GM18505 (cell line): ENCODE measurements around the gene SARM1.

Source experiments
- ATAC-seq: cut with Tn5 transposase; IDR thresholded peaks from one replicate; pipeline ENCODE4 v1.9.1; 2021; ENCODE audit not compliant: unreplicated experiment
- POLR2A ChIP-seq: IDR thresholded peaks from 4 replicates; pipeline ENCODE4 v1.6.1; 2011; ENCODE audit warnings: borderline replicate concordance; ENCODE audit not compliant: insufficient read depth, insufficient read length; ENCODE audit errors: extremely low read depth

SARM1 gene

DNA sequence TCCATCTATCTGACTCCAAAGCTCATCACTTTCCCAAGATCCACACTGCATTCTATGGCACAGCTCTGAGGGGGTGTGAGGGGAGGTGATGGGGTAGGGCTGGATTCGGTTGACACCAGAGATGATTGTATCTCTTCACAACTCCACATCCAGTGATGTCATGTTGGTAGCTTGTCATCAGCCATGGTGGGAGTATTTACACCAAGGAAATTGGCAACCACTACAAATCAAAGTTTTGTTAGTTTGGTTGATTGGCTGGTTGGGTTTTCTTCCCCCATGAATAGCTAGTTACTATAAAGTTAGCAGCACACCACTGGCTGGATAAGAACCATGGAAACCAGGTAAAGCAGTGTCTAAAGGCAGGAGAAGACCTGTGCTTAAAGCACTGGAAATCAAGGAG lies 19.5 kb downstream of the SARM1 start:
- no peak for TF ChIP-seq POLR2A
- no peak for ATAC-seq

DNA sequence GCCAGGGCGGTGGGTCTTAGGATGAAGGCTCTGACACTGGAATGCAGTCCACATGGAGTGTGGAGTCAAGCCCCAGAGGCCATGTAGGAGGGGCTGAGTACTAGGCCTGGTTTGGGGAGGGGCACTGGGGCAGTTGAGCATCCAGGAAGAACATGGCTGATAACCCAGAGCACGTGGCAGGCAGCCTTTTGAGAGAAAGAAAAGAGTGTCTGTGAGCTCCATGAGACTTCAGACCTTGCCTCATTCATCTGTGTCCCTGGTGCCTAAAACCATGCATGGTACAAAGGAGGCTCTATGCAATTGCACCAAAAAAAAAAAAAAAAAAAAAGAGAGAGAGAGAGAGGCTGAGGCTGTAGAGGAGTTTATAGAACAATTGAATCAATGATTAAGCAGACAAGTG lies 19.9 kb downstream of the SARM1 start:
- no peak for ATAC-seq
- TF ChIP-seq POLR2A: no peak

DNA sequence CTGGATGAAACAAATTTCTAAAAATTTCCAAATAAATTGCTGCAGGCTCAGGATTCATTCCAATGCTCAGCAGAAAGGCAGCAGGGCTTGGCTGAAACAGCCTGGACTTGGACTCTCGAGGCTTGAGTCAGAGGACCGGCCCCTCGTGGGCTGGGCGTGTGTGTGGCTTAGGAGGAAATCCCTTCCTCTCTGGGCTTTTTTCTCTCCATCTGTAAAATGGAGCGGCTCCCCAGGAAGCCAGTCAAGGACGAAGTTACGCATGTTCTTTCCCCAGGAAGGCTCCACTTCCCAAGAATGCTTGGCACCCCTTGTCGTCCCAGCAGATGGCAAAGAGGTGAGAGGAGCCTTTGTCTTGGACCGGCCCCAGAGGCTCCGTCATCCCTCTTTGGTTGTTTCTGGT lies 21.0 kb downstream of the SARM1 start:
- ATAC-seq: no peak
- no peak for TF ChIP-seq POLR2A

DNA sequence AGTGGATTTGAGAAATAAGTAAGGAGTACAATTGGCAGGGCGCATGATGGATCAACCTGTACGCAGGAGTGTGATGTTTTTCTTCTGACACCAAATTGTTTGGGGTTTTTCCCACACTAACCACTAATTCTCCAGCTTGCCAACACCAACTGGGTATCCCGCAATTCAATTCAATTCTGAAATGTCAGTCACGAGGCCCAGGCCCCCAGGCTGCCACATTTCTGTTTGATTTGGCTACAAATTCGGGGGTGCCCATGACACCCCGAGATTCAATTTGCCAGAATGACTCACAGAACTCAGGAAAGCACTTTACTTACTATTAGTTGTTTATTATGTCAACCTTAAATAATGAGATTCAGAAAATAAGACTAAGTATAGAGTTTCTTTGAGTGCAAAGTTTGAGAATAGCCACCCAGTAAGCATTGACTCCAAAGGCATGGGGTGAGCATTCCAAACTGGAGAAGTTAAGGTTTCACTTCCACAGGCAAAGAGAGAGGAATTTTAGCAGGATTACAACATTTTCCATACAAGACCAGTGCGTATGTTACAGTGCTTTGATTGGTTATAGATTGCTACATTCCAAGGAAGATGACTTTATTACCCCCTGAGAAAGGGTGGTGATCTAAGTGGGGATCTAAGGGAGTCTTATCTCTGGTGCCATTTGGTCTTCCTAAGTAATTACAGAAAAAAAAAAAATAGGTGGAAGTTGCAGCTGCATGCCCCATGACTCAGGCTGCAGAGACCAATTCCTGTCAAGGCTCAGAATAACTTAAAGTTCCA lies 23.0 kb downstream of the SARM1 start:
- TF ChIP-seq POLR2A: no peak
- ATAC-seq: no peak

- ATAC-seq: no peak
- no peak for TF ChIP-seq POLR2A
Measured at GRCh38 chr17:28395426-28395825, 23.9 kb downstream of the SARM1 start.

DNA sequence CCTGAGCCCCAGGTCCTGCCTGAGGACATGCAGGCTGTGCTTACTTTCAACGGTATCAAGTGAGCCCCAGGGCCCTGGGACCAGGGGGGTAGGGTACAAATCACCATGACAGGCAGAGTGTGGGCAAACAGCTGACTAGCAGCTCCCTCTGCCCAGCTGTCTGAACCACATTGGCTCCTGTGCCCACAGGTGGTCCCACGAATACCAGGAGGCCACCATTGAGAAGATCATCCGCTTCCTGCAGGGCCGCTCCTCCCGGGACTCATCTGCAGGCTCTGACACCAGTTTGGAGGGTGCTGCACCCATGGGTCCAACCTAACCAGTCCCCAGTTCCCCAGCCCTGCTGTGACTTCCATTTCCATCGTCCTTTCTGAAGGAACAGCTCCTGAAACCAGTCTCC lies 24.5 kb downstream of the SARM1 start:
- no peak for TF ChIP-seq POLR2A
- ATAC-seq: no peak

DNA sequence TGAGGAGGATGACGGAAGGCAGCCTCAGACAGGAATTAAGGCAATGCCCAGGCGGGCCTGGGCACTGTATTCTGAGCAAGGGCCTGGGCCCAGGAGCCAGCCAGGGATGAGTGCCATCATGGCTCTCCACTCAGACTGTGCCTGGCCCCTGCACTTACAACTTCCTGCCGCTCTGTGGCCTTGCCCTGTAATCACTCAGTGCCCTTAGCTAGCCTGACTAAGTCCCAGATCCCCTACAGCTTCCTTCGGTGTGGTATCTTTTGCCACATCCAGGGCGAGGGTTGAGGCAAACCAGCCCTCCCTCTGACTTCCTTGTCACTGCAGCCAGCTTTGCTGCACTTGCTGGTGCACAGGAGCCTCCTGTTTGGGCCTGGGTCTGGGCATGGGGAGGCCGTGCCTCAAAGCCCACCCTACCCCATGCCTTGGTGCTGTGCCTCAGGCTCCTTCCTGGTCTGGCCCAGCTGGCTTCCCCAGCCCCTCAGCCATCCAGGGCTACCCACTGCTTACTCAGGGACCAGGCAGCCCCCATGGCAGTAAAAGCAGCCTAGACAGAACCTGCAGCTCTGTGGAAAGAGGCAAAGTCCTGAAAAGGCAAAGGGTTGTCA lies 25.2 kb downstream of the SARM1 start:
- ATAC-seq: no peak
- no peak for TF ChIP-seq POLR2A

- no peak for TF ChIP-seq POLR2A
- ATAC-seq: no peak
Measured at GRCh38 chr17:28397275-28397674, 25.8 kb downstream of the SARM1 start.

GRCh38 chr17:28397687-28398279 lies 26.3 kb downstream of the SARM1 start:
- no peak for TF ChIP-seq POLR2A
- no peak for ATAC-seq

DNA sequence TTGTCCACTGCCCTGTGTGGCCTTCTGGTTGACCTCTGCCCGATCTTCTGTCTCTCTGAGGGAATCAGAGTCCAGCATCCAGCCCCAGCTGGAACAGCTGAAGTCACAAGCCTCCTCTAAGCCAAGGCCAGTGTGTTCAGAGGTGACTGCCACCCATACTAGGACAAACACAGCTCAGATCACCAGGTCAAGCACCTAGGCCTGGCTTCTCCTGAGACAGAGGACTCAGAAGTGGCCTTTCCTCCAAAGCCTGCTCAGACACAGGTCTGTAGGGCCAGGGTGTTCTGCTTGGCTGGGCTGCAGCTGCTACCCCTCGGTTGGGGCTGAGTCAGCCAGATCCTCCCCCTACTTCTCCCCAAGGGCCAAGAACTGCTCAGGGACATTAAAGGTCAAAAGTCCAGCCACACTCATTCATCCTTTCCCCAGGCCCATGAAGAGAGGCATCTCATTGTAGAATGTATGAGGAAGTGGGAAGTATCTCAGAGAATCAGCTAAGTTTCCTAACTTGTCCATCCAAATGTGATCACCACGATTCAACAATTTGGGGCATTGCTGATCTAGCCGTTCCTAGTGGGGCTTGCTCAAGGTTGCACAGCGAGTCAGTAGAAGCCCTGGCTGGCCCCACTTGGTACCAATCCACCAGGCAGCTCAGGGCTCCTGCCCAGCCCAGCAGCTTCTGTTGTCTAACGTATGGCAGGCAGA lies 26.9 kb downstream of the SARM1 start:
- no peak for TF ChIP-seq POLR2A
- no peak for ATAC-seq

GRCh38 chr17:28399808-28400207 lies 28.3 kb downstream of the SARM1 start:
- no peak for ATAC-seq

GRCh38 chr17:28402224-28402630 lies 30.7 kb downstream of the SARM1 start:
- no peak for TF ChIP-seq POLR2A
- ATAC-seq: no peak

More at GRCh38 chr17:28399808-28400207, 28.3 kb downstream of the SARM1 start:
- TF ChIP-seq POLR2A: no peak

- TF ChIP-seq POLR2A: no peak
- ATAC-seq: no peak
Measured at GRCh38 chr17:28402844-28403243, 31.4 kb downstream of the SARM1 start.

GRCh38 chr17:28404007-28404406 lies 32.5 kb downstream of the SARM1 start:
- TF ChIP-seq POLR2A: no peak
- ATAC-seq: no peak

DNA sequence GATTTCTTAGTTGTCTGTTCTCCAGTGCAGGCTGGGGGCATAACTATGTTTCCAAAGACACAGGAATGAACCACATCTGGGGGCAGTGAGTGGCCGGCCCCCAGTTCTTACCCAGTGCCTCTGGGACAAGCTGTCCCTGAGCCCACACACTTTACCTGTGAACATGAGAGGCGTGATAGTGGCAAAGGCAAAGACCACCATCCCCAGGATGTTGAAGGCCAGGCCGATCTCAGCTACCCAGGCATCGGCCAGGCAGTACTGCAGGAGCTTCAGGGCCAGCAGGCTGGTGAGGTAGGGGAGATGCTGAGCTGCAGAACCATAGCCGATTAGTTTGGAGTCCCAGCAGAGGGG lies 32.9 kb downstream of the SARM1 start:
- no peak for TF ChIP-seq POLR2A
- ATAC-seq: no peak
